K562 (cell line): ENCODE measurements around the gene DENND1A. TPM values are rescaled to one million over a fixed set of nuclear protein-coding genes. Genes with fewer than 3 reads are reported as not detected.

Experiments
- EHMT2 ChIP-seq: fragments of 450-650 bp; IDR thresholded peaks from 2 replicates; pipeline ENCODE4 v1.6.1; 2018; ENCODE audit warnings: antibody characterized with exemption
- ETS2 ChIP-seq: IDR thresholded peaks from 2 replicates; pipeline ENCODE4 v1.6.1; 2016; ENCODE audit warnings: borderline replicate concordance, missing genetic modification characterization, mild to moderate bottlenecking, moderate library complexity, missing compliant biosample characterization; ENCODE audit not compliant: poor library complexity, severe bottlenecking
- GATAD2A ChIP-seq: fragments of 450-650 bp; IDR thresholded peaks from 2 replicates; pipeline ENCODE4 v1.6.1; 2017
- HMG20A ChIP-seq: fragments of 450-650 bp; formaldehyde crosslinking; conservative IDR thresholded peaks from 2 replicates; pipeline ENCODE4 v1.4.0; 2020; ENCODE audit warnings: mild to moderate bottlenecking, mixed read lengths
- IRF2 ChIP-seq: sonication (generic); formaldehyde crosslinking; IDR thresholded peaks from 2 replicates; pipeline ENCODE4 v1.8.1; 2022; ENCODE audit warnings: mild to moderate bottlenecking, missing genetic modification reagents
- JUND ChIP-seq, 2 experiments: IDR thresholded peaks; 2 replicates in 1 of 2; 3 replicates in 1 of 2; pipeline ENCODE4 v1.6.1; 2011; ENCODE audit warnings: borderline replicate concordance in 2 of 2, low read depth in 2 of 2, low read length in 2 of 2, improper control_type of control experiment in 1 of 2, missing biosample characterization in 1 of 2, missing genetic modification characterization in 1 of 2, missing genetic modification reagents in 1 of 2
- MCM3 ChIP-seq: fragments of 450-650 bp; IDR thresholded peaks from 2 replicates; pipeline ENCODE4 v1.6.1; 2016
- MYNN ChIP-seq, 2 experiments: sonication (generic); formaldehyde crosslinking in 1 of 2; IDR thresholded peaks; 2 replicates each; pipeline versions ENCODE4 v1.5.0 to v1.6.1; 2016 to 2020; ENCODE audit warnings: antibody characterized with exemption in 1 of 2, missing genetic modification reagents in 1 of 2
- PTTG1 ChIP-seq: fragments of 450-650 bp; IDR thresholded peaks from 2 replicates; pipeline ENCODE4 v1.6.1; 2016; ENCODE audit warnings: low read depth, mild to moderate bottlenecking, missing genetic modification characterization, missing compliant biosample characterization
- PYGO2 ChIP-seq: fragments of 450-650 bp; IDR thresholded peaks from 2 replicates; pipeline ENCODE4 v1.6.1; 2016; ENCODE audit warnings: mild to moderate bottlenecking, missing genetic modification characterization, moderate library complexity, missing compliant biosample characterization
- SPI1 ChIP-seq: IDR thresholded peaks from 2 replicates; pipeline ENCODE4 v1.6.1; 2011; ENCODE audit warnings: low read depth, low read length, control low read depth, borderline replicate concordance
- TAF7 ChIP-seq: fragments of 450-650 bp; IDR thresholded peaks from 2 replicates; pipeline ENCODE4 v1.6.1; 2016; ENCODE audit warnings: missing genetic modification characterization, missing compliant biosample characterization
- TRIM28 ChIP-seq: fragments of 450-650 bp; IDR thresholded peaks from 2 replicates; pipeline ENCODE4 v1.6.1; 2017
- XRCC3 ChIP-seq: fragments of 450-650 bp; IDR thresholded peaks from 2 replicates; pipeline ENCODE4 v1.6.1; 2017; ENCODE audit warnings: mild to moderate bottlenecking, moderate library complexity
- ZNF23 ChIP-seq: fragments of 250-450 bp; sonication (Bioruptor Pico); IDR thresholded peaks from 2 replicates; pipeline ENCODE4 v1.4.0; 2020; ENCODE audit warnings: mild to moderate bottlenecking
- ZNF384 ChIP-seq: IDR thresholded peaks from 2 replicates; pipeline ENCODE4 v1.6.1; 2012; ENCODE audit warnings: low read depth, low read length, improper control_type of control experiment
- ZNF584 ChIP-seq: fragments of 200-800 bp; sonication (Bioruptor generic); IDR thresholded peaks from 2 replicates; pipeline ENCODE4 v1.6.1; 2016; ENCODE audit warnings: low read depth, mild to moderate bottlenecking, missing genetic modification characterization, missing compliant biosample characterization
- ZNF668 ChIP-seq: fragments of 250-450 bp; sonication (Bioruptor Pico); IDR thresholded peaks from 2 replicates; pipeline ENCODE4 v1.8.0; 2022; ENCODE audit warnings: mild to moderate bottlenecking, inconsistent platforms
- polyA plus RNA-seq, 8 experiments: library from polyadenylated mRNA; depleted of rRNA in 4 of 8; stranded (reverse) in 5 of 8; unstranded in 3 of 8; fragments of >200 nt; fragmentation: Nextera tagmentation in 2 of 8; fragmentation: Illumina TruSeq in 1 of 8; extraction: Ambion mirVana in 2 of 8; extraction: Trizol in 1 of 8; gene quantifications; 2 replicates each; pipeline versions ENCODE4 v1.2.1 to v1.2.3, GENCODE V29; 2011 to 2014; ENCODE audit warnings: inconsistent platforms in 1 of 8, missing spikeins in 1 of 8
- total RNA-seq, 7 experiments: library from RNA; depleted of rRNA in 6 of 7; stranded (reverse); fragments of >200 nt in 6 of 7; fragmentation: Illumina TruSeq in 2 of 7; extraction: Trizol in 2 of 7; gene quantifications; 2 replicates each; pipeline versions ENCODE4 v1.2.1 to v1.2.3, GENCODE V29; 2011 to 2021; ENCODE audit warnings: low replicate concordance in 1 of 7
- TF ChIP-seq, protein P1 (sequence below): fragments of 450-650 bp; formaldehyde crosslinking; IDR thresholded peaks from 2 replicates; pipeline ENCODE4 v1.4.0; 2020; ENCODE audit warnings: mild to moderate bottlenecking, mixed read lengths
- TF ChIP-seq, protein P2 (sequence below): fragments of 450-650 bp; IDR thresholded peaks from 2 replicates; pipeline ENCODE4 v1.6.1; 2018; ENCODE audit warnings: mild to moderate bottlenecking, low read depth; ENCODE audit not compliant: partially characterized antibody
- TF ChIP-seq, protein P3 (sequence below): fragments of 450-650 bp; IDR thresholded peaks from 2 replicates; pipeline ENCODE4 v1.6.1; 2016; ENCODE audit warnings: borderline replicate concordance
- TF ChIP-seq, protein P4 (sequence below), 2 experiments: fragments of 450-650 bp in 1 of 2; sonication (generic) in 1 of 2; formaldehyde crosslinking; conservative IDR thresholded peaks; 2 replicates each; pipeline versions ENCODE4 v1.4.0 to v1.8.1; 2020 to 2022; ENCODE audit warnings: mild to moderate bottlenecking in 1 of 2, missing genetic modification reagents in 1 of 2
- TF ChIP-seq, protein P5 (sequence below), 2 experiments: fragments of 450-650 bp; IDR thresholded peaks; 2 replicates each; pipeline ENCODE4 v1.6.1; 2016

DENND1A gene
- total and polyA plus RNA-seq, 9 of the 15 experiments (the other 6 are each of a cell fraction or from before 2014, with no cell fraction given): 7.6 to 29.5 (median 15.7) TPM

DNA sequence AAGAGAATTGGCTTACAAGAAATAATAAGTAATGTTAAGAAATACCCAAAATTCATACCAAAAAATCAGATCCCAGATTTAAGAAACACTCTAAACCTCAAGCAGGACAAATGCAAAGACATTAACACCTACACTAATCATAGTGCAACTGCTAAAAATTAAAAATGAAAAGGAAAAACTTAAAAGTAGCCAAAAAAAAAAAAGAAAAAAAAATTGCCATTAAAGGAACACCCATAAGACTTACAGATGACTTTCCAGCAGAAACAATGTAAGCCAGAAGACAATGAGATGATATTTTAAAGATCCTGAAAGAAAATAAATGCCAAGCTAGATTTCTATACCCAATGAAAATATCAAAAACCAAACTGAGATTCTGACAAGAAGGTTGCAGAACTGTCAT is 101.5 kb downstream of the DENND1A start (continued):
- TF ChIP-seq, protein P1, sequence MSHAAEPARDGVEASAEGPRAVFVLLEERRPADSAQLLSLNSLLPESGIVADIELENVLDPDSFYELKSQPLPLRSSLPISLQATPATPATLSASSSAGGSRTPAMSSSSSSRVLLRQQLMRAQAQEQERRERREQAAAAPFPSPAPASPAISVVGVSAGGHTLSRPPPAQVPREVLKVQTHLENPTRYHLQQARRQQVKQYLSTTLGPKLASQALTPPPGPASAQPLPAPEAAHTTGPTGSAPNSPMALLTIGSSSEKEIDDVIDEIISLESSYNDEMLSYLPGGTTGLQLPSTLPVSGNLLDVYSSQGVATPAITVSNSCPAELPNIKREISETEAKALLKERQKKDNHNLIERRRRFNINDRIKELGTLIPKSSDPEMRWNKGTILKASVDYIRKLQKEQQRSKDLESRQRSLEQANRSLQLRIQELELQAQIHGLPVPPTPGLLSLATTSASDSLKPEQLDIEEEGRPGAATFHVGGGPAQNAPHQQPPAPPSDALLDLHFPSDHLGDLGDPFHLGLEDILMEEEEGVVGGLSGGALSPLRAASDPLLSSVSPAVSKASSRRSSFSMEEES (CRISPR knock-in tag): no peak
- TF ChIP-seq PYGO2: no peak
- TF ChIP-seq JUND (IDR thresholded peaks at IDR 0.05; ENCODE audit: borderline replicate concordance, low read depth, low read length): no peak
- TF ChIP-seq JUND (tag; IDR thresholded peaks at IDR 0.05; ENCODE audit: borderline replicate concordance, low read depth, low read length): no peak
- TF ChIP-seq MCM3: no peak
- peak; percentile 71 for TF ChIP-seq EHMT2
- 0 out of 2 replicates have a peak, but pooled peaks have one; percentile 51 for TF ChIP-seq XRCC3
- TF ChIP-seq TAF7 (tag): no peak
- TF ChIP-seq PTTG1 (tag): no peak
- TF ChIP-seq IRF2 (CRISPR knock-in tag): no peak
- TF ChIP-seq ZNF384: peak; percentile 80
- TF ChIP-seq, protein P2, sequence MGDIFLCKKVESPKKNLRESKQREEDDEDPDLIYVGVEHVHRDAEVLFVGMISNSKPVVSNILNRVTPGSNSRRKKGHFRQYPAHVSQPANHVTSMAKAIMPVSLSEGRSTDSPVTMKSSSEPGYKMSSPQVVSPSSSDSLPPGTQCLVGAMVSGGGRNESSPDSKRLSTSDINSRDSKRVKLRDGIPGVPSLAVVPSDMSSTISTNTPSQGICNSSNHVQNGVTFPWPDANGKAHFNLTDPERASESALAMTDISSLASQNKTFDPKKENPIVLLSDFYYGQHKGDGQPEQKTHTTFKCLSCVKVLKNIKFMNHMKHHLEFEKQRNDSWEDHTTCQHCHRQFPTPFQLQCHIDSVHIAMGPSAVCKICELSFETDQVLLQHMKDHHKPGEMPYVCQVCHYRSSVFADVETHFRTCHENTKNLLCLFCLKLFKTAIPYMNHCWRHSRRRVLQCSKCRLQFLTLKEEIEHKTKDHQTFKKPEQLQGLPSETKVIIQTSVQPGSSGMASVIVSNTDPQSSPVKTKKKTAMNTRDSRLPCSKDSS: peak; percentile 96
- no peak for TF ChIP-seq ETS2 (tag)
- no peak for TF ChIP-seq GATAD2A
- TF ChIP-seq TRIM28: peak; percentile 99
- no peak for TF ChIP-seq ZNF668
- no peak for TF ChIP-seq ZNF23 (CRISPR knock-in tag)
- TF ChIP-seq, protein P3, sequence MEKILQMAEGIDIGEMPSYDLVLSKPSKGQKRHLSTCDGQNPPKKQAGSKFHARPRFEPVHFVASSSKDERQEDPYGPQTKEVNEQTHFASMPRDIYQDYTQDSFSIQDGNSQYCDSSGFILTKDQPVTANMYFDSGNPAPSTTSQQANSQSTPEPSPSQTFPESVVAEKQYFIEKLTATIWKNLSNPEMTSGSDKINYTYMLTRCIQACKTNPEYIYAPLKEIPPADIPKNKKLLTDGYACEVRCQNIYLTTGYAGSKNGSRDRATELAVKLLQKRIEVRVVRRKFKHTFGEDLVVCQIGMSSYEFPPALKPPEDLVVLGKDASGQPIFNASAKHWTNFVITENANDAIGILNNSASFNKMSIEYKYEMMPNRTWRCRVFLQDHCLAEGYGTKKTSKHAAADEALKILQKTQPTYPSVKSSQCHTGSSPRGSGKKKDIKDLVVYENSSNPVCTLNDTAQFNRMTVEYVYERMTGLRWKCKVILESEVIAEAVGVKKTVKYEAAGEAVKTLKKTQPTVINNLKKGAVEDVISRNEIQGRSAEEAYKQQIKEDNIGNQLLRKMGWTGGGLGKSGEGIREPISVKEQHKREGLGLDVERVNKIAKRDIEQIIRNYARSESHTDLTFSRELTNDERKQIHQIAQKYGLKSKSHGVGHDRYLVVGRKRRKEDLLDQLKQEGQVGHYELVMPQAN: no peak
- TF ChIP-seq, protein P4, sequence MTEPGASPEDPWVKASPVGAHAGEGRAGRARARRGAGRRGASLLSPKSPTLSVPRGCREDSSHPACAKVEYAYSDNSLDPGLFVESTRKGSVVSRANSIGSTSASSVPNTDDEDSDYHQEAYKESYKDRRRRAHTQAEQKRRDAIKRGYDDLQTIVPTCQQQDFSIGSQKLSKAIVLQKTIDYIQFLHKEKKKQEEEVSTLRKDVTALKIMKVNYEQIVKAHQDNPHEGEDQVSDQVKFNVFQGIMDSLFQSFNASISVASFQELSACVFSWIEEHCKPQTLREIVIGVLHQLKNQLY (CRISPR knock-in tag; conservative IDR thresholded peaks at IDR 0.05): no peak
- no peak for TF ChIP-seq HMG20A (CRISPR knock-in tag)
- TF ChIP-seq, protein P5, sequence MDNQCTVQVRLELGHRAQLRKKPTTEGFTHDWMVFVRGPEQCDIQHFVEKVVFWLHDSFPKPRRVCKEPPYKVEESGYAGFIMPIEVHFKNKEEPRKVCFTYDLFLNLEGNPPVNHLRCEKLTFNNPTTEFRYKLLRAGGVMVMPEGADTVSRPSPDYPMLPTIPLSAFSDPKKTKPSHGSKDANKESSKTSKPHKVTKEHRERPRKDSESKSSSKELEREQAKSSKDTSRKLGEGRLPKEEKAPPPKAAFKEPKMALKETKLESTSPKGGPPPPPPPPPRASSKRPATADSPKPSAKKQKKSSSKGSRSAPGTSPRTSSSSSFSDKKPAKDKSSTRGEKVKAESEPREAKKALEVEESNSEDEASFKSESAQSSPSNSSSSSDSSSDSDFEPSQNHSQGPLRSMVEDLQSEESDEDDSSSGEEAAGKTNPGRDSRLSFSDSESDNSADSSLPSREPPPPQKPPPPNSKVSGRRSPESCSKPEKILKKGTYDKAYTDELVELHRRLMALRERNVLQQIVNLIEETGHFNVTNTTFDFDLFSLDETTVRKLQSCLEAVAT (IDR thresholded peaks at IDR 0.05): peak in 1 of 2 experiments; percentile 29; a peak in 1 of 4 replicates
- no peak for TF ChIP-seq SPI1
- TF ChIP-seq MYNN (IDR thresholded peaks at IDR 0.05): no peak
- TF ChIP-seq MYNN (CRISPR knock-in tag; IDR thresholded peaks at IDR 0.05): no peak
- no peak for TF ChIP-seq ZNF584 (CRISPR knock-in tag)
